Mucosa of rectum (tissue), 2 donors: Measurements from ENCODE around the gene SHOC2.

ENCODE experiments used
- H3K27ac ChIP-seq, 2 donors: one replicate each; pipeline ENCODE4 v1.7.0; 2013; ENCODE audit warnings: inconsistent platforms in 2 of 2, low read depth in 2 of 2, low read length in 2 of 2
- H3K27me3 ChIP-seq, 2 donors: one replicate each; pipeline ENCODE4 v1.7.0; 2013; ENCODE audit warnings: low read length in 2 of 2; ENCODE audit not compliant: control insufficient read depth in 2 of 2, insufficient read depth in 2 of 2
- H3K36me3 ChIP-seq, 2 donors: one replicate each; pipeline ENCODE4 v1.7.0; 2013; ENCODE audit warnings: low read length in 2 of 2; ENCODE audit not compliant: control insufficient read depth in 2 of 2, insufficient read depth in 2 of 2
- H3K4me1 ChIP-seq, 2 donors: one replicate each; pipeline ENCODE4 v1.7.0; 2013; ENCODE audit warnings: low read length in 2 of 2, mild to moderate bottlenecking in 1 of 2; ENCODE audit not compliant: control insufficient read depth in 2 of 2, insufficient read depth in 2 of 2
- H3K4me3 ChIP-seq, 2 donors: one replicate each; pipeline ENCODE4 v1.7.0; 2013; ENCODE audit warnings: low read length in 2 of 2
- H3K9ac ChIP-seq, 2 donors: one replicate each; pipeline ENCODE4 v1.7.0; 2013; ENCODE audit warnings: low read length in 2 of 2, low read depth in 1 of 2, mild to moderate bottlenecking in 1 of 2
- H3K9me3 ChIP-seq, 2 donors: one replicate each; pipeline ENCODE4 v1.7.0; 2013; ENCODE audit warnings: low read length in 2 of 2; ENCODE audit not compliant: control insufficient read depth in 2 of 2
- donor health status: healthy.
- donor health status: Normal muscosa, but diverticular disease.

SHOC2 gene

DNA sequence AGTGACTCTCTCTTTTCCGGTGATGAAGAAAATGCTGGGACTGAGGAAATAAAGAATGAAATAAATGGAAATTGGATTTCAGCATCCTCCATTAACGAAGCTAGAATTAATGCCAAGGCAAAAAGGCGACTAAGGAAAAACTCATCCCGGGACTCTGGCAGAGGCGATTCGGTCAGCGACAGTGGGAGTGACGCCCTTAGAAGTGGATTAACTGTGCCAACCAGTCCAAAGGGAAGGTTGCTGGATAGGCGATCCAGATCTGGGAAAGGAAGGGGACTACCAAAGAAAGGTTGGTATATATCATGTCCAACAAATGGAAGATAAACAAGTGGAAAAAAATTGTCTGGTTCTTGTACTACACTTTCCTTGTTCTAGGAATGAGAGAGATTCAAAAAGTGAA lies 38.2 kb upstream of the SHOC2 start:
- Histone ChIP-seq H3K4me3 (no peak overlapping the region), H3K27me3 (no peaks in the 10 kb centered on the region), H3K9ac (no peak overlapping the region), H3K27ac (no peak overlapping the region), H3K4me1 (peaks cover 6 to 26% of the 10 kb centered on the region in 2 donors), H3K36me3 (peaks cover 67 to 82% of the 10 kb centered on the region in 2 donors), H3K9me3 (no peaks in the 10 kb centered on the region)

DNA sequence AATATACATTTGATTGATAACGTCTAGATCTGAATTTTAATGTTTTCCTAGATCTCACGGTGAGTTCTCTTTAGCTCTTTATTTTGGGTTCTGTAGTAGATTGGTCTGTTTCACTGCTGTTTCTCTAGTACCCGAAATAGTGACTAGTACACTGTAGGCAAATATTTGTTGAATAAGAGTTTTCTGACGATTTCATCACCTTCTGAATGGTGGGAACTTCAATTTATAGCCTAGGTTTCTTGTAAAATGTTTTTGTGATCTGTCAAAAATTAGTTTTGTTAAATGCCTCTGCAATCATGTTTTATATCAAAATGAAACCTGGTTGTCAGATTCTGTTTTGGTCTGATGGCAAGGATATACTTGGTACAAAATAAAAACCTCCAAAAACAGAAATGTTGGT lies 37.5 kb upstream of the SHOC2 start:
- Histone ChIP-seq H3K4me3 (no peak overlapping the region), H3K36me3 (peaks cover 70 to 85% of the 10 kb centered on the region in 2 donors), H3K4me1 (peaks cover 6 to 28% of the 10 kb centered on the region in 2 donors), H3K27me3 (no peaks in the 10 kb centered on the region), H3K9me3 (no peaks in the 10 kb centered on the region), H3K27ac (no peak overlapping the region), H3K9ac (no peak overlapping the region)

DNA sequence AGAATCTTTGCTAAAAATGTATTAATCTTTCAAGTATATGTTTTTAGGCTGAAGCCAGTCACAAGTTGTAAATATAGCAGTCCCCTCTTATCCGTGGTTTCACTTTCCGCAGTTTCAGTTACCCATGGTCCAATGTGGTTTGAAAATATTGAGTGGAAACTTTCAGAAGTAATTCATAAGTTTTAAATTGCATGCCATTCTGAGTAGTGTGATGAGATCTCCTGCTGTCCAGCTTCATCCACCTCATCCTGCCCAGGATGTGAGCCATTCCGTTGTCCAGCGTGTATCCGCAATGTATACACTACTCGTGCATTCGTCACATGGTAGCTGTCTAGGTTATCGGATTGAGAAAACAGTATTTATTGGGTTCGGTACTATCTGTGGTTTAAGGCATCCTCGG lies 35.5 kb upstream of the SHOC2 start:
- Histone ChIP-seq H3K9me3 (no peaks in the 10 kb centered on the region), H3K27ac (no peak overlapping the region), H3K27me3 (no peaks in the 10 kb centered on the region), H3K36me3 (peaks cover 63 to 86% of the 10 kb centered on the region in 2 donors), H3K4me3 (no peak overlapping the region), H3K9ac (no peak overlapping the region), H3K4me1 (peaks cover 6 to 14% of the 10 kb centered on the region in 2 donors)

DNA sequence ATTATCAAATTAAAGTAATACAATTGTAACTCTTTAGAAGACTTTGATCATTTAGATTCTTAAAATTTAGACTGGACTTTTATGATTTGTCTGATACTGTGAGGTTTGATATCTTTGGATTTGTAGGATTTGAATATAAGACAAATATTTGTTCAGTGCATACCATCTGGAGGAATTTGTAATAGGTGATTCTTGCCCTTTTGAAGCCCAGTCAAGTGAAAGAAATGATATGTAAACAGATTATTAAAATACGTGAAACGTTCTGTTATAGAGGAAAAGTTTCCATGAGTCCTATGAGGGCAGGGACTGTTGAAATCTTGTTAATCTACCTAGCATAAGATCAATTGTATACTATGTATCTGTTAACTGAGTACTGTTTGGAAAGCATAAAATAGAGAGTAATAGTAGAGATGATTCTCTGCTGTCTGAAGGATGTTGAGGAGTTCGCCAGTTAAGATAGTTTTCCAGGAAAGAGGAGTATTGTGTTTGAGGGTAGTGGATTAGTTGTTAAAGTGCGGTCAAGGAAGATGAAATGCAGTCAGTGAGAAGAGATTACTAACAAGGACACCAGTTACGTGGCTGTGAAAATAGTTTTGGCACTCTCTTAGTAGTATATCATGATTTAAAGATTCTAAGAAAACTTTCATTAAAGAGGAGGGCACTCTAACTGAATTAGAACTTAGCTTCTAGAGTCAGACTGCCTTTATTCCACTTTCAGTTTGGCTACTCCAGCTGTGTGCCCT lies 33.3 kb upstream of the SHOC2 start:
- H3K4me1 ChIP-seq = peaks cover 6 to 7% of the 10 kb centered on the region in 2 donors
- H3K36me3 ChIP-seq = peaks cover 67 to 83% of the 10 kb centered on the region in 2 donors
- no peak overlapping the region for H3K4me3 ChIP-seq
- no peak overlapping the region for H3K27ac ChIP-seq
- H3K27me3 ChIP-seq = no peaks in the 10 kb centered on the region
- no peak overlapping the region for H3K9ac ChIP-seq
- H3K9me3 ChIP-seq = no peaks in the 10 kb centered on the region

DNA sequence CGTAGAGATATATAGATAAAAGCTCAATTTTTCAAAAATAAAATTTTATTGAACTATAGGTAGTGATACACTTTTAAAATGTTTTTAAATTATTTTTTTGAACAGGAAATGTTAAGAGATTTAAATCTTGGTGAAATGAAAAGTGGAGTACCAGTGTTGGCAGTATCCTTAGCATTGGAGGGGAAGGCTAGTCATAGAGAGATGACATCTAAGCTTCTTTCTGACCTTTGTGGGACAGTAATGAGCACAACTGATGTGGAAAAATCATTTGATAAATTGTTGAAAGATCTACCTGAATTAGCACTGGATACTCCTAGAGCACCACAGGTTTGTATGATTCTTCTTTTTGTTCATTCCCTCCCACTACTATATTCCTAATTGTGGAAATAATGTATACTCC lies 31.8 kb upstream of the SHOC2 start:
- H3K9ac ChIP-seq = no peak overlapping the region
- H3K9me3 ChIP-seq = no peaks in the 10 kb centered on the region
- peaks cover 60 to 83% of the 10 kb centered on the region in 2 donors for H3K36me3 ChIP-seq
- H3K27ac ChIP-seq = no peak overlapping the region
- H3K27me3 ChIP-seq = no peaks in the 10 kb centered on the region
- no peak overlapping the region for H3K4me3 ChIP-seq
- H3K4me1 ChIP-seq = peaks cover 4 to 6% of the 10 kb centered on the region in 2 donors

DNA sequence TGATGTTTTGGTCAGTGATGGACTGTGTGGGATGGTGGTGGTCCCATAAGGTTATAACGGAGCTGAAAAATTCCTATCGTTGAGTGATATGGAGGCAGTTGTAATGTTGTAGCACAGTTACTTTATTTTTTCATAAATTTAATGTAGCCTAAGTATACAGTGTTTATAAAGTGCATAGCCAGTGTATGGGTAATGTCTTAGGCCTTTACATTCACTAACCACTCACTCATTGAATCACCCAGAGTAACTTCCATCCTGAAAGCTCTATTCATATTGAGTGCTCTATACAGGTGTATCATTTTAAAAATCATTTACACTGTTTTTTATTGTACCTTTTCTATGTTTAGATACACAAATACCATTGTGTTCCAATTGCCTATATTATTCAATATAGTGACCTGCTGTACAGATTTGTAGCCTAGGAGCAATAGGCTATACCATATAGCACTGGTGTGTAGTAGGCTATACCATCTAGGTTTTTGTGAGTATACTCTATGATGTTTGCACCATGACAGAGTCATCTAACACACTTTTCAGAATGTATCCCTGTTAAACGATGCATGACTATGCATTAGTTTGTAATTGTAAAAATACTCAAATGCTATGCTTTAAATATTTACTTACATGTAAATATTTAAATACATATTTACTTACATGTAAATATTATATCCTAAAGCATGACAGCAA lies 26.7 kb upstream of the SHOC2 start:
- Histone ChIP-seq H3K36me3 (peaks cover 67 to 81% of the 10 kb centered on the region in 2 donors), H3K4me1 (peaks cover 0 to 20% of the 10 kb centered on the region in 2 donors), H3K27me3 (no peaks in the 10 kb centered on the region), H3K9me3 (no peaks in the 10 kb centered on the region), H3K4me3 (no peak overlapping the region), H3K9ac (no peak overlapping the region), H3K27ac (no peak overlapping the region)

DNA sequence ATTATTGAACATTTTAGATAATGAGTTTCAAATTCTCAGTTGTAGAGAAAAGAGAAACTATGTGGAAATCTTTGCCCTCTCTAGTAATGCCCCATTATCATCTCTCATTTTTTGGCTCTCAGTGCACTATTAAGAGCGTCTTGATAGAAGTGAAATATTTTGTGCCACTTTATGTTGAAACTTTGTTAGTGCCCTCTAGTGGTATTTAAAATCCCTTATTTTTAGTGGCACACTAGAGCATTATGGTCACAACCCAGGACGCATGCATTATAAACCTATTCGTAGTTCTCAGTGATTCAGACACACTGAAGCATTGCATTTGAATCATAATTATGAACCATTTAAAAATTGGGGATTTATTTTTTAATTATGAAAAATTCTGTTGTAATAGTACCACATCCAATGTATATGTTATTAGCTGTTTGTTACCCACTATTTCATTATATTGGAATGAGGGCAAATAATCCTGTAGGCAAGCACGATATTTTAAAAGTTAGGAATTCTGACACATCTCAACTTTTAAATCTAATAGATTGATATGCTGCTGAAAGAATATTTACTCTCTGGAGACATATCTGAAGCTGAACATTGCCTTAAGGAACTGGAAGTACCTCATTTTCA lies 25.7 kb upstream of the SHOC2 start:
- Histone ChIP-seq H3K27me3 (no peaks in the 10 kb centered on the region), H3K36me3 (peaks cover 68 to 81% of the 10 kb centered on the region in 2 donors), H3K4me3 (no peak overlapping the region), H3K27ac (no peak overlapping the region), H3K9me3 (no peaks in the 10 kb centered on the region), H3K9ac (no peak overlapping the region), H3K4me1 (peaks cover 0 to 20% of the 10 kb centered on the region in 2 donors)

DNA sequence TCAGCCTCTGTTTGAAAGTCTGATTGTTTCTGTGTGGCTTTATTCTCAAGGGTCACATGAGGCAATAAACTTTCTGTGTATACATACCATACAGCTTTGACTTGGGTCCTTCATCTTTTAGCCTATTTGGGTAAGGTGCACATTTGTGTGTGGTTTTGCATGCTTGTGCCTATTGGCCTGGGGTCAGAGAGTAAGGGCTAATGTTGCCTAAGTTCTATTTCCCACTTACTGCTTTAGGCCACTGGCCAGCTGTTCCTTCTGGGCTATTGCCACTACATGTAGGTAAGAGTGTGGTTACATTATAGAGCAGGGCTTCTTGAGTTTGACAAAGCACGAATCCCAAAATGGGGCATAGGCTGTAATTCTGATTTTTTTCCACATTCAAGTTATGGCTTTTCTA lies 22.2 kb upstream of the SHOC2 start:
- no peaks in the 10 kb centered on the region for H3K9me3 ChIP-seq
- no peak overlapping the region for H3K9ac ChIP-seq
- H3K27ac ChIP-seq = no peak overlapping the region
- peaks cover 0 to 20% of the 10 kb centered on the region in 2 donors for H3K4me1 ChIP-seq
- H3K36me3 ChIP-seq = peaks cover 71 to 87% of the 10 kb centered on the region in 2 donors
- H3K4me3 ChIP-seq = no peak overlapping the region
- no peaks in the 10 kb centered on the region for H3K27me3 ChIP-seq

DNA sequence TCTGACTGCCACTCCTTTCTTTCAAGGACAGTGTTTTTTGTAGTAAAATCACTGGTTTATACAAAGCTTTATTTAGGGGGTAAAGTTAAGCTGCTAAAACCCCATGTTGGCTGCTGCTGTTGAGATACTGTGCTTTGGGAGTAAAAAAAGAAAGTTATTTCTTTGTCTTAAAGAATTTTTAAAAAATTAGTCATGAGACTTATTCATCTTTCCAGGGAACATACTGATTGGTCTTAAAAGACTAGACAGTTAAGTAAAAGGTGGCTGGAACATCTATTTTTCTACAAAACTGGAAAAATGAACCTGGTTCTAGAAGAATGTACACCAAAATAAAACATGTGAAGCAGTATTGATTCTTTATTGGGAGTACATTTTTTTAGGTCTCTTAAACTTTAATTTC lies 21.0 kb upstream of the SHOC2 start:
- Histone ChIP-seq H3K4me3 (no peak overlapping the region), H3K9me3 (no peaks in the 10 kb centered on the region), H3K27me3 (no peaks in the 10 kb centered on the region), H3K36me3 (peaks cover 69 to 87% of the 10 kb centered on the region in 2 donors), H3K4me1 (peaks cover 0 to 18% of the 10 kb centered on the region in 2 donors), H3K9ac (no peak overlapping the region), H3K27ac (no peak overlapping the region)

DNA sequence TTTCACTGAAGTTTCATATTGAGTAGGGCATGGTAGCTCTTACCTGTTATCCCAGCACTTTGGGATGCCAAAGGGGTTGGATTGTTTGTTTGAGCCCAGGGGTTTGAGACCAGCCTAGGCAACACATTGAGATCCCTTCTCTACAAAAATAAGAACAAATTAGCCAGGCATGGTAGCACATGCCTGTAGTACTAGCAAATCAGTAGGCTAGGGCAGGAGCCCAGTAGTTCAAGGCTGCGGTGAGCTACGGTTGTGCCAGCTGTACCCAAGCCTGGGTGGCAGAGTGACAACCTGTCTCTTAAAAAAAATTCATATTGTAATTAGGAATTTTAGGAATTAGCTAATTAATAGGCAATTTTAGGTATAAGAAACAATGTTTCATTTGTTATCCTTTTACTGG lies 18.4 kb upstream of the SHOC2 start:
- Histone ChIP-seq H3K9ac (no peak overlapping the region), H3K36me3 (peaks cover 55 to 70% of the 10 kb centered on the region in 2 donors)

More for the DNA sequence above, 18.4 kb upstream of the SHOC2 start:
- no peak overlapping the region for H3K4me3 ChIP-seq
- H3K27ac ChIP-seq = no peak overlapping the region
- peaks cover 0 to 5% of the 10 kb centered on the region in 2 donors for H3K4me1 ChIP-seq
- H3K9me3 ChIP-seq = no peaks in the 10 kb centered on the region
- no peaks in the 10 kb centered on the region for H3K27me3 ChIP-seq
